HG03571 (cell line): ENCODE data around the gene WIZ.
"Not testable (repeated sequence)": the region's sequence is repeated elsewhere in the genome, so short reads cannot be mapped to it uniquely, and the experiment has no call there.

Experiments
- ATAC-seq: cut with Tn5 transposase; IDR thresholded peaks from one replicate; pipeline ENCODE4 v1.9.1; 2021; ENCODE audit not compliant: unreplicated experiment

Gene WIZ, protein sequence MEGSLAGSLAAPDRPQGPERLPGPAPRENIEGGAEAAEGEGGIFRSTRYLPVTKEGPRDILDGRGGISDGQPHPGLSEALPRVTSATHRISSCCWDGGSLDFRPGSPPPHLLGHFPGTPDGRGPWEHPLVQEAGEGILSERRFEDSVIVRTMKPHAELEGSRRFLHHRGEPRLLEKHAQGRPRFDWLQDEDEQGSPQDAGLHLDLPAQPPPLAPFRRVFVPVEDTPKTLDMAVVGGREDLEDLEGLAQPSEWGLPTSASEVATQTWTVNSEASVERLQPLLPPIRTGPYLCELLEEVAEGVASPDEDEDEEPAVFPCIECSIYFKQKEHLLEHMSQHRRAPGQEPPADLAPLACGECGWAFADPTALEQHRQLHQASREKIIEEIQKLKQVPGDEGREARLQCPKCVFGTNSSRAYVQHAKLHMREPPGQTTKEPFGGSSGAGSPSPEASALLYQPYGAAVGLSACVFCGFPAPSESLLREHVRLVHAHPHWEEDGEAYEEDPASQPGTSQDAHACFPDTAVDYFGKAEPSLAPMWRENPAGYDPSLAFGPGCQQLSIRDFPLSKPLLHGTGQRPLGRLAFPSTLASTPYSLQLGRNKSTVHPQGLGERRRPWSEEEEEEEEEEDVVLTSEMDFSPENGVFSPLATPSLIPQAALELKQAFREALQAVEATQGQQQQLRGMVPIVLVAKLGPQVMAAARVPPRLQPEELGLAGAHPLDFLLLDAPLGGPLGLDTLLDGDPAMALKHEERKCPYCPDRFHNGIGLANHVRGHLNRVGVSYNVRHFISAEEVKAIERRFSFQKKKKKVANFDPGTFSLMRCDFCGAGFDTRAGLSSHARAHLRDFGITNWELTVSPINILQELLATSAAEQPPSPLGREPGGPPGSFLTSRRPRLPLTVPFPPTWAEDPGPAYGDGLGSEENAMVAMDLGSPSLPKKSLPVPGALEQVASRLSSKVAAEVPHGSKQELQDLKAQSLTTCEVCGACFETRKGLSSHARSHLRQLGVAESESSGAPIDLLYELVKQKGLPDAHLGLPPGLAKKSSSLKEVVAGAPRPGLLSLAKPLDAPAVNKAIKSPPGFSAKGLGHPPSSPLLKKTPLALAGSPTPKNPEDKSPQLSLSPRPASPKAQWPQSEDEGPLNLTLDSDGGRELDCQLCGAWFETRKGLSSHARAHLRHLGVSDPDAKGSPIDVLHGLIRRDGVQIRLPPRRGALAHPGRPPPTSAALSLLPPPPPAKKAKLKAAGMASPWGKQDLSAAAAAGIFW (N-terminal part only)

DNA sequence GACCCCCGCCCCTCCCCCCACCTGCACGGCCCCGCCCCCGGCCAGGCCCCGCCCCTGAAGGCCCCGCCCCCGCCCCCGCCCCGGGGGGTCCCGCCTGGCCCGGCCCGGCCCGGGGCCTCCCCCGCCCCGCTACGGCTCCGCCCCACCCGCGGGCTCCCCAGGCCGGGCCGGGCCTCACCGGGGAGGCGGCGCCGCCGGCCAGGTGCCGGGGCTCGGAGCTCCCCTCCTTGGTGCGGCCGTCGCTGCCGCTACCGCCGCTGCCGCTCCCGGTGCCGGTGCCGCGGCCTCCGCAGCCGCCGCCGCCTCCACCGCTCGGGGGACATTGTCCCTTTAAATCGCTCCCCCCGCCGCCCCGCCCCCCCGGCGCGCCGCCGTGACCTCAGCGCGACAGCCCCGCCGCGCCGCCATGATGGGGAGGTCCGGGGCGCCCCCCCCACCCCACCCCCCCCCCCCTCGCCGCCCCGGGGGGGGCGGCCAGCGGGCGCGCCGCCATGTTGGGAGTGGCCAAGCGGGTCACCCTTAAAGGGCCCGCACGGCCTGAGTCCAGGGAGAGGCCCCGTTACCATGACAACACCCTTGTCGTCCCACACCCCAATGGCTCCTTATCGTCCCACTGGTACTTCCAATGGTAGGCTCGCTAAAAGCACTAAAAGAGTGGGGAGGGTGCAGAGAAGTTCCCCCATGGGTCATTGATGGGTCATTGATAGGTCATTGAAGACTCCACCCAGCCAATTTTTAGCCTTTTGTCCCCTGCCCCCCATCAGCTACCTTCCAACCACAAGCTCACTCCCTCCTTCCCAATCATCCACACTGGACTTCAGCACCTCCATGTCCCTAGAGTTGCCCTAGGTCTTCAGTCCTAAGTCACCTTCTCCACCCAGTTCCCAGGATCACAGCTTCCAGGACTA is at the start of gene WIZ:
Gene WIZ, minus strand, starts transcription at position 337 of the 908 bp plus-strand sequence. CDS start 1,649 bp downstream, outside the sequence.
- ATAC-seq = peak; percentile 46

GRCh38 chr19:15498910-15499309 is 49.2 kb upstream of the WIZ start:
- ATAC-seq = no peak

DNA sequence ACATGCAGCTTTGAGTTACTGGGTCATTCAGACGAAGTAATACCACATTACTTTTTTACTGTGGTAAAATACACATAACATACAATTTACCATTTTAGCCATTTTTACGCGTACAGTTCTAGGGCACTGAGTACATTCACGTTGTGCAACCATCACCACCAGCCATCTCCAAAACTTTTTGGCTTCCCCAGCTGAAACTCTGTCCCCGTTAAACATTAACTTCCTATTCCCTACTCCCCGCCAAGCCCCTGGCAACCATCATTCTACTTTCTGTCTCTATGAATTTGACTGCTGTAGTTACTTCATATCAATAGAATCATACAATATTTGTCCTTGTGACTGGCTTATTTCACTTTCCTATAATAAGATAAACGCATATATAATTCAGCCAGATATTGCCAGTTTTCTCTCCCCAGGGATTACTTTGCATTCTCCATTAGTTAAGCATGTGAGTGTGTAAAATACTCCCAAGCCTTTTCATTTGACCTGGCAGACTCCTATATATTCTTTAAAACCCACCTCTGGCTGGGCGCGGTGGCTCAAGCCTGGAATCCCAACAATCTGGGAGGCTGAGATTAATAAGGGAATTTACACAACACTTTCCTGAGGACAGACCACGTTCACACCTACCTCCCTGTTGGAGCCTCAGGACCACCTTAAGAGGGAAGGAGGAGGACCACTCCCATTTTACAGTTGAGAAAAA is 48.6 kb upstream of the WIZ start:
- ATAC-seq = no peak

GRCh38 chr19:15495151-15495550 is 45.4 kb upstream of the WIZ start:
- ATAC-seq = no peak

DNA sequence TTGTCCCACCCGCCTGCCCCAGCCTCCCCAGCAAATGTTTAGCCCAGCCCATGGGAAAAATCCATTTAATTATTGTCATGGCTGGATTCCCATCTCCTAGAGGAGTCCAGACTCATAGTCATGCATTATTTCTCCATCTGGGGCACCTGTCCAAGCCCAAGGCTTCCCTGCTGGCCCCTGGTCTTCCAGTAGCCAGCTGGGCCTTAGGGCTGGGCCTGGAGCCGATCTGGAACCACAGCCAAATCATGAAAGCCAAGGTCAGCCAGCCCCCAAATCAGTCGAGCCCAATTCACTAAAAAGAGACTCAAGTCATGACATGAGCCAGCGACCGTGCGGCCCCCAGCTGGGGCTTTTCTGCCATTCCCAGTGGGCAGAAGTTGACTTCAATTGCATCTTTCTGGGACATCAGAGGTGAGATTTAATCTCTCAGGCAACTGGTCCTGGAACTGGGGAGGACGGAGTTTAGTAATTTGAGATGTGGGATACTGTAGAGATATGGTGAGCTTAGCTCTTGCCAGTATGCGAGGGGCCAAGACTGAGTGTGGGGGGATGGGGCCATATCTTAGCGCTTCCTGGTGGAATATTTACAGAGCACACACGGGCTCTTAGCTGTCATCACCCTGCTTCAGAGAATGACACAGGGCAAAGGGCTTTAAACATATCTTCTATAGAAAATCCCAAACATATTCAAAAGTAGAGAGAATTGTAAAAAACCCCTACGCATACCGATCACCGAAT is 38.9 kb upstream of the WIZ start:
- no peak for ATAC-seq

DNA sequence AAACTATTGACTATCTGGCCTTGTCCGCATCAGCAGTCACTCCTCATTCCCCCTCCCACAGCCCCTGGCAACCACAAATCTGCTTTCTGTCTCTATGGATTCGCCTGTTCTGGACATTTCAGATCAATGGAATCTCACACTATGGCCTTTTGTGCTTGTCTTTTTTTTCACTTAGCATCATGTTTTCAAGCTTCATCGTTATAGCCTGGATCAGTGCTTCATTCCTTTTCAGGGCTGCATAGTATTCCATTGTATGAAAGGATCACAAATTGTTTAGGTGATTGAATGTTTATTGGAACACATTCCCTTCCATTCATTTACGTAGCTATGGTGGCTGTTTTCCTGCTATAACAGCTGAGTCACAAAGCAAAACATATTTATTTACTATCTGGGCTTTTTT is 37.3 kb upstream of the WIZ start:
- no peak for ATAC-seq

DNA sequence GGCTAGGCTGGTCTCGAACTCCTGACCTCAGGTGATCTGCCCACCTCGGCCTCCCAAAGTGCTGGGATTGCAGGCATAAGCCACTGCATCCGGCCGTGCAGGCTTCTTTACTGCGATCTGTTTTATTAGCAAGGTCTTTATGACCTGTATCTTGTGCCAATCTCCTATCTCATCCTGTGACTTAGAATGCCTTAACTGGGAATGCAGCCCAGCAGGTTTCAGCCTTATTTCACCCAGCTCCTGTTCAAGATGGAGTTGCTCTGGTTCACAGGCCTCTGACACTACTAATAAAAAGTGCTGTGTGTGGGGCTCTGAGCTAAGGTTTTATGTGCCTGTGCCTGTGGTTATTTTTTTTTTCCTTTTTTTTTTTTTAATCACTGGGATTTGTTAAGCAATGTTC is 36.0 kb upstream of the WIZ start:
- ATAC-seq = not testable (repeated sequence)

DNA sequence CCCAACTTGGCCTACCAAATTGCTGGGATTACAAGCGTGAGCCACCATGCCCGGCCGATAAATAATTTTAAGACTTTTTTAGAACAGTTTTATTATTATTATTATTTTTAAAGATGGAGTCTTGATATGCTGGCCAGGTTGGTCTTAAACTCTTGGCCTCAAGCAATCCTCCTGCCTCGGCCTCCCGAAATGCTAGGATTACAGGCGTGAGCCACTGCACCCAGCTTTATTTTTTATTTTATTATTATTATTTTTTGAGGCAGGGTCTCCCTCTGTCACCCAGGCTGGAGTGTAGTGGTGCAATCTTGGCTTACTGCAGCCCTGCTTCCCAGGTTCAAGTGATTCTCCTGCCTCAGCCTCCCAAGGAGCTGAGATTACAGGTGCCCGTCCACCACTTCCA is 31.2 kb upstream of the WIZ start:
- ATAC-seq = not testable (repeated sequence)

- ATAC-seq = no peak
These were observed 29.9 kb upstream of the WIZ start, which contains the start of gene PGLYRP2 for GRCh38 chr19:15479391-15480345. TSS of gene PGLYRP2 (minus strand) at chr19:15479501. CDS start at chr19:15479371, 130 bp downstream.

GRCh38 chr19:15476325-15476724 is 26.6 kb upstream of the WIZ start:
- ATAC-seq = no peak

GRCh38 chr19:15475611-15476010 is 25.9 kb upstream of the WIZ start:
- ATAC-seq = no peak

DNA sequence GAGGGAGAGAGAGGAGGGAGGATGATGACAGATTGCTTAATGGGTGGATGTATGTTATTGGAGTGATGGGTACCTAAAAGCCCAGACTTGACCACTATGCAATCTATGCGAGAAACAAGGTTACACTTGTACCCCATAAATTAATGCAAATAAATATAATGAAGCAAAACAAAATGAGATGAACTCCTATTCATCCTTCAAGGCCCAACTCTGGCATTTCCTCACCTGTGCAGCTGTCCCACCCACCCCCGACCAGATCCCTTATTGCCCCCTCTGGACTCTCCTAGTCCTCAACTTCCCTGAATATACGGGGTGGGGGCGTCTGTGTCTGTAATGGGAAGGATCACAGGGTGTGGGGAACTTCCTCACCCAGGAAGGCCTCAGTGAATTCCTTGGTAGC is 25.4 kb upstream of the WIZ start:
- ATAC-seq = no peak

GRCh38 chr19:15473821-15474220 is 24.1 kb upstream of the WIZ start:
- ATAC-seq = not testable (repeated sequence)

- ATAC-seq = no peak
These were observed 21.9 kb upstream of the WIZ start for GRCh38 chr19:15471639-15472101.

- ATAC-seq = no peak
These were observed 19.9 kb upstream of the WIZ start for GRCh38 chr19:15469513-15470297.

DNA sequence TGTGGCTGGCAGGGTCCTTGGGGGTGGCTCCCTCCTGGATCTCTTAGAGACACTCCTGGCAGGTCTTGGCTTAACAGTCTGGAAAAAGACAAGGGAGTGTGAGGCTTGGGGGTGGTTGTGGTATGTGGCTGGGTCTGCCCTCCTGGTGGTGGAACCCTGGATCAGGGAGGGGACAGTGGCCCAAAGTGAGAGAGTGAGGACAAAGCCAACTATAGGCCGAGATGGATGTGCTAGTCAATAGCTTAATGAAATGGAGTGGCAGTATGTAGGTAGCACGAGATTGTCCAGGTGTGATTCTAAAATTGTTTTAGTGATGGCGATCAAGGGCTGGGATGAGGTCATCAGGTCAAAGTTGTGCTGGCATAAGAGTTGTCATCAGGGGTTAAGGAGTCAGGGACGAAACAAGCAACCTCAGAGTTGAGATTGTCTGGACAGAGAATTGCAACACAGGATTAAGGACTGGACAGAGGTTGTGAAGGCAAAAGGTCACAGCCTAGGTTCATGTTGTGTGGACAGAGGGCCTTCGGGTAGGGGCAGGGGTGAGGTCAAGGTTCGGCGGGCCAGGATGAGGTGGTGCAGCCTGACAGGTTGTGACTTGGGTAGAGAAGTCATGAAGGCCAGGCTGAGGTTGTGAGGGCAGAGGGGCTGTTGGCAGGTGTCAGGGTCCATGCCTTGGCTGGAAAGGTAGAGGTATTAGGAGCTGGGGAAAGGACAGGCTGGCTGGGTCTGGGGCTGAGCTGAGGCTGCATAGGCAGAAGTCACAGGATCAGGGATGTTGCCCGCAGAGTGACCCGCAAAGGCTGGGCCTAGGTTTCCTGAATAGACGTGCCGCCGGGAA is 19.1 kb upstream of the WIZ start:
- ATAC-seq = no peak
